ENCODE data around the gene AK2.

DNA sequence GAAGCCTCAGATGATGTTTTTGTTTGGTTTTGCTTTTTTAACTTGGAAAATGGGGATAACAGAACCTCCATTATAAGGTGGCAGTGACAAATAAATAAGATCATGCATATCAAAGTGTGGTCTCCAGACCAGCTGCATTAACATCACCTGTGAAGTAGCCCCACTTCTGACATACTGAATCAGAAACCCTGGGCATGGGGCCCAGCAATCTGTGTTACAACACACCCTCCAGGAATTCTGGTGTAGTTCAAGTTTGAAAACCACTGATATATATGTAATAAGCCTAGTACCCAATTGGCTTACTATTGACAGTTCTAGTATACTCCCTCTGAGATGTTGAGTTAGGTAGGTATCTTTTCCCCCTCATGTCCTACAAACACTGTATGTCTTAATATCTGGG, 48.0 kb downstream of the AK2 start:
- TF ChIP-seq RAD21 (IDR thresholded peaks at IDR 0.05; ENCODE audit: low read depth) (no peak), CEBPB (IDR thresholded peaks at IDR 0.05) (no peak), NFIC (IDR thresholded peaks at IDR 0.05) (no peak)

Data from Ishikawa (cell line).